CD4-positive, alpha-beta T cell treated with Interleukin-21 for 1 hour (primary cell): Measurements from ENCODE around the gene TMEM239.
"Not testable (repeated sequence)": the region's sequence is repeated elsewhere in the genome, so short reads cannot be mapped to it uniquely, and the experiment has no call there.

ENCODE experiments used
- DNase-seq: peaks from one replicate; pipeline ENCODE4 v3.0.0-alpha.2; 2020

Gene TMEM239

GRCh38 chr20:2816030-2816582 lies at the start of gene TMEM239:
Gene TMEM239, plus strand, starts transcription at chr20:2816364. Its CDS starts 191 bp downstream, at chr20:2816555.
- no peak for DNase-seq

GRCh38 chr20:2767768-2768631 lies 48.2 kb upstream of the TMEM239 start:
- no peak for DNase-seq

DNA sequence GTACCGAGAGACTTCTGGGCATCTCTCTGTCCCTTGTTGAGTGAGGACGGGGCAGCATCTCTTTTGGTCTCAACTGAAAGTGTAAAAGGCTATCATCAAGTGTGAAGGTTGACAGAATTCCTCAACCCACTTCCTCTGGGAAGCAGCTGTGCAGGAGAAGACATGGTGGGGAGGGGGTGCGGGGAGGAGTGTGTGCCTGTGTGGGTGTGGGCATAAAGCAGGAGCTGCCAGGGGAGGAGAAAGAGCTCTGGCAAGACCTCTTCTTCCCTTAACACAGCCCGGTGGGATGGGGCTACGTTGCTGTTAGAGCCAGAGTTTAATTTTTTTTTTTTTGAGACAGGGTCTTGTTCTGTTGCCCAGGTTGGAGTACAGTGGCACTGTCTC lies 47.5 kb upstream of the TMEM239 start:
- DNase-seq = no peak

DNA sequence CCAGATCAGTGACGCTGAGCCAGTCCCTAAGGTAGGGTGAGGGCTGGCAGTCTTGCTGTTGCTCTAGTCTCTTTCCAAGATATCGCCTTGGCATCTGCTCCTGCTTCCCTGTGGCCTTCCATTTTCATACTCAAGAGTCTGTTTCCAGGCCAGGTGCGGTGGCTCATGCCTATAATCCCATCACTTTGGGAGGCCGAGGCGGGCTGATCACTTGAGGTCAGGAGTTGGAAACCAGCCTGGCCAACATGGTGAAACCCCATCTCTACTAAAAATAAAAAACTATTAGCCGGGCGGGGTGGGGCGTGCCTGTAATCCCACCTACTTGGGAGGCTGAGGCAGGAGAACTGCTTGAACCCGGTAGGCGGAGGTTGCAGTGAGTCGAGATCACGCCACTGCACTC lies 46.1 kb upstream of the TMEM239 start:
- not testable (repeated sequence) for DNase-seq

- DNase-seq = no peak
These were observed 44.5 kb upstream of the TMEM239 start for GRCh38 chr20:2771631-2772080.

- DNase-seq = no peak
These were observed 42.4 kb upstream of the TMEM239 start for GRCh38 chr20:2773812-2774211.

DNA sequence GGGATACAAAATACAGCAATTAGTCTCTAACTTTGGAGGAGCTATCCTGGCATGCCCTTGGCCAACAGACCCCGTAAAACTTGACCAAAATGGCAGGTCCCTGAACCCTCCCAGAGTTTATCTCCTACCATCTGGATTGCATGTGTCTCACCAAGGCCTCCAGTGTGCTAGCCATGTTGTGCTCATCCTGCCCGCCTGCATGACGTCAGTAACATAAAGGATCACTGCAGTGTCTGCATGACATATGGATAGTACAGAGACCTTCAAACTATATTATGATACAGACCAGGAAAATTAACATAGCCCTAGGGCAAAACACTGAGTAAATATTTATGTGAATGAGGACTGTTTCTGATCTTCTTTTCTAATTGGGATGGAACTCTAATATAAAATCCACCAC lies 41.0 kb upstream of the TMEM239 start:
- DNase-seq = no peak

DNA sequence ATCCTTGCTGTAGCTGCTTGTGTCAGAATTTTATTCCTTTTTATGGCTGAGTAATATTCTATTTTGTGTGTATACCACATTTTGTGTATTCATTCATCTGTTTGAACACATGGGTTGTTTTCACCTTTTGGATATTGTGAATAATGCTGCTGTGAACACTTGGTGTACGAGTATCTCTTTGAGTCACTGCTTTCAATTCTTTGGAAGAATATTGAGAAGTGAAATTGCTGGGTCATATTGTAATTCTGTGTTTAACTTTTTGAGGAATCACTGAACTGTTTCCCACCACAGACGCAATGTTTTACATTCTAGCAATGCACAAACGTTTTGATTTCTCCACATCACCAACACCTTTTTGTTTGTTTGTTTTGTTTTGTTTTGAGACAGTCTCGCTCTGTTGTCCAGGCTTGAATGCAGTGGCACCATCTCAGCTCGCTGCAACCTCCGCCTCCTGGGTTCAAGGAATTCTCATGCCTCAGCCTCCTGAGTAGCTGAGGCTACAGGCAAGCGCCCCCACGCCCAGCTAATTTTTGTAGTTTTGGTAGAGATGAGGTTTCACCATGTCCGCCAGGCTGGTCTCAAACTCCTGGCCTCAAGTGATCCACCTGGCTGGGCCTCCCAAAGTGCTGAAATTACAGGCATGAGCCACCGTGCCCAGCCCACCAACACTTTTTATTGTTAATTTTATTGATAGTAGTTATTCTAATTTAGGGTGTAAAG lies 37.4 kb upstream of the TMEM239 start:
- DNase-seq = no peak

- DNase-seq = no peak
These were observed 35.2 kb upstream of the TMEM239 start for GRCh38 chr20:2780948-2781347.

- no peak for DNase-seq
These were observed 32.1 kb upstream of the TMEM239 start for GRCh38 chr20:2783908-2784566.

DNA sequence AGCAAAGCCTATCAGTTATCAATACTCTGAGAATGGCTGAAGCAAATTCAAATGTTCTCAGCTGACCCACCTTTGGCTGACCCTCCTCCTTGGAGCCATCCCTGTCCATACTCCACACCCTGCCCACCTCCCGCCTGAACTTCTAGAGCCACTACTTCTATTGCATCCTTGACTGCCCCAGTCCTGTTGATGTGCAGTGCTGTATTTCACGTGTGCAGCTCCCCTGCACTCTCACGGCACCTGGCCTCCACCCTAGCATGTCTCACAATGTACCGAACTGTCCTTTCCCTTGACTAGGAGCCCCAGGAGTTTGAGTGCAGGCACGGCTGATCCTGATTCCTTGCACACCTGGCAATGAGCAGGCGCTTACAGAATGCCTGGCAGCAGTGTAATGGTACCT lies 22.7 kb upstream of the TMEM239 start:
- no peak for DNase-seq

- no peak for DNase-seq
These were observed 21.9 kb upstream of the TMEM239 start for GRCh38 chr20:2794202-2794748.

DNA sequence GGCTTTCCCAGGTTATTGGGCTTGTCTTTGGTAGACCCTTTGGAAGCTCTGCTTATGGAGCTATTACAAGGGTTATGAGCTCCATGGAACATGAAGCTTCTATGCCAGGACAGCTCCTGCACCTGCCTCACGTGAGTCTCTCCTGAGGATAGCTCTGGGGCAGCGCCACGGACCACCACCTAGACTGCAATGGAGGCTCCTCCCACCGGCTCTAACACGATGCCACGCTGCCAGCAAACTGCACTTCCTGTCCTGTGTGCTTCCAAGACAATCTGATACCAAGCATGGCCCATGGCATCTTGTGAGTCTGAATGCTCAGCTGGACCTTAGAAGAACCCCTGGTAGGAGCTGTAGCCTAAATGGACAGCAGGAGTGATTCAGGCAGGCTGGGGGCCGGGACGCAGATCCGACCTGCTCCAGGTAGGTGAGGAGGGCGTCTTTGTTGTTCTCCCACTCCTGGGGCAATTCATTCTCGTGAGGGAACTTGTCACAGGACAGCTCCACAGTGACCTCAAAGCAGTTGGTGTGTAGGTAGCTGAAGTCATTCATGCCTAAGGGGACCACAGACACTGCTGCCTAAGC lies 21.2 kb upstream of the TMEM239 start:
- DNase-seq = no peak

GRCh38 chr20:2795451-2795850 lies 20.7 kb upstream of the TMEM239 start:
- DNase-seq = no peak

DNA sequence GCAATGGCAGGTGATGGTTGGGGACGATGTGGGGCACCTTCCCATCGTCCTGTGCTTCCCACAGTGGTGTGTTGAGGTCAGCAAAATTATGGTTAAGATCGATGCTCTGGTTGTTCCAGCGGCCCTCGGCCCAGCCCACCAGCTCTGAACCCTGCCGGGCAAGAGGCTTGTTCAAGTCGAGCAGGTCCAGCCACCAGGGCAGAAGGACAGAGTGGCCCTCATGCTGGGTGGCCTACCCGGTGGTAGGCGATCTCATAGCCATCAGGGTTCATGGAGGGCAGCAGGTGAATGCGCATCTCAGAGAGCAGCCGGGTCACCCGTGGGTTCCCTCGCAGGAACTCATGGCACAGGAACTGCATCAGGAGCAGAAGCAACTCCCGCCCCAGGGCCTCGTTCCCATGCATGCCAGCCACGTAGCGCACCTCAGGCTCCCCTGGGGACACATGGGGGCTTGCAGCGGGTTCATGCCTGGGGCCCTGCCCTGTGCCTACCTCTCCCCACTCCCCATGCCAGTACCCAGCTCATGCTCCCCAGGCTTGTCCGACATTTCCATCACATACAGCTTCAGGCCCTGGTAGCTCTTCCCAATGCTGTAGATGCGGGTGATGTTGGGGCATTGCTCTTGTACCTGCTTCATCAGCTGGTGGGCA lies 20.0 kb upstream of the TMEM239 start:
- DNase-seq = no peak

DNA sequence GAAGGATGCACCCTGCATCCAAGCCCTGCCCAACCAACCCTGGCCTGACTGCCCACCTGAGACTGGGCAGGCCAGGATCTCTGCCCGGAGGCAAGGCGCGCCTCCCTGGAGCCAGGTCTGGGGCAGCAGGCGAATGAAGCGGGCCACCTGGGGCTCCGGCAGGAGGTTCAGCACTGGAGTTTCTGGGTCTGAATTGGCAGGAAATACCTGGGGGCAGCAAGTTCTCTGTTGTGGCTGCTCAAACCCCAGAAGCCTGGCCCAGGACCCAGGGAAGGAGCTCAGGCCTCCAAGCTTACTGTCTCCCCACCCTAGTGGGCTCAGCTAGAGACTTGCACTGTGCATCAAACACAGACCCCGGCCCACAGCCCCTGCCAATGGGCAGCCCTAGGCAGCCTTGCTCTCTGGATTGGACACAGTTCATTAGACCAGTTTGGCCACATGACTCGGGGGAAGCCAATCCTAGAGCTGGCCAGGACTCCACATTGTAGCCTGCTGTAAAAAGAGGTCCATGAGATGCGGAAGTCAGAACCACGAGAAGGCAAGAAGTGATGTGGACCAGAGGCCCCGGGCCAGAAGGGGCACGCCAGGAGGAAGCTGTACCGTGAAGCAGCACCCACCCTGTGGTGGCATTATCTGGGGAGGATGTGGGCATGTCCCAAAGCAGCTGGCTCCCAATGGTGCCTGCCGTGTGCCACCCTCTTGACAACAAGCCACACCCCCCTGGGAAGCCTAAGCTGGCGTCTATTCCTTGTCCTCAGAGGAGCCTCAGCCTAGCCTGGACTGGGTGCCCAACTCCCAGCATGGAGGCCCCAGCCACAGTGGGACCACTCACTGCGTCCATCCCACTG lies 18.8 kb upstream of the TMEM239 start:
- DNase-seq = no peak

DNA sequence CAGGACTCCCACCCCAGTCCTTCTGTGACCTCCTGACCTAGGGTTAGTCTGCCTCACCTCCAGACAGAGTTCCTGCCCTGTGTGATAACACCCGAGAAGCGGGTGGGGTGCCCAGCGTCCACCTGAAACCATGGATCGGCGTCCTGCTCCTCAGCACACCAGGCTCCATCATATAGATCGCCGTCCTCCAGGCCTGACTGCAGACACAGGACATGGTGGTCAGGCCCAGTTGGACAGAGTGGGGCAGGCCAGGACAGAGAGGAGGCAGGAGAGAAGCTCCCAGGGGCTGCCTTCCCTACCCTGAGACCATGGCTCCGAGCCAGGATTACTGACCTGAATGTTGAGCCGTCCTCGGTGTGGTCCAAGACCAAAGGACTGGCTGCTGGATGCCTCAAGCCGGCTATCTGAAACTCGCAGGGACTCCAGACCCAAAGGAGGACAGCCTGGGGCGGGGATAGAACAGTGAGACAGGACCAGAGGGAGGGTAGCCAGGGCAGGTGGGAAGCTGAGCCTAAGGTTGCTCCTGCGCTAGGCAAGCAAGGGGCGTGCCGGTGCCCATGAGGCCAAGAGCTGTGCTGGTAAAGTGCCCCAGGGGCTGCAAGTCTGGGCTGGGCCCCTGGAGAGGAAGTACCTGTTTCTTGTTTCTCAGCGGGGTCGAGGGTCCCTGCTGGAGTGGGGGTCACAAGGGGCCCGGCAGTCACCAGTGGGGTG lies 17.9 kb upstream of the TMEM239 start:
- DNase-seq = no peak

- DNase-seq = no peak
These were observed 17.4 kb upstream of the TMEM239 start for GRCh38 chr20:2798814-2799213.

- no peak for DNase-seq
These were observed 16.9 kb upstream of the TMEM239 start for GRCh38 chr20:2799271-2799670.
